ENCODE results near the gene ITPR3.

GRCh38 chr6:33642897-33643296 is 21.8 kb downstream of the ITPR3 start:
- no peak for TF ChIP-seq CTCF (IDR thresholded peaks at IDR 0.05)
- TF ChIP-seq POLR2AphosphoS5 (IDR thresholded peaks at IDR 0.05) = no peak
- TF ChIP-seq EP300 (IDR thresholded peaks at IDR 0.05) = no peak
- no peak for TF ChIP-seq POLR2A (IDR thresholded peaks at IDR 0.05)
